AG04449 (cell line): ENCODE results near the gene CACNA1I.

Experiments used
- CTCF ChIA-PET: fragments of 350-600 bp; formaldehyde crosslinking; extraction: SDS; loops from one replicate; lab custom pipeline; 2021; ENCODE audit warnings: antibody characterized with exemption; lab: Yijun Ruan, JAX
- POLR2A ChIA-PET: fragments of 400-600, 350-600 bp; formaldehyde crosslinking; extraction: SDS; loops from one replicate; lab custom pipeline; 2020; ENCODE audit warnings: antibody characterized with exemption, inconsistent platforms; lab: Yijun Ruan, JAX
- DNase-seq: peaks from one replicate; pipeline ENCODE4 v3.0.0-alpha.2; 2010; ENCODE audit warnings: low read depth, low spot score
- H3K4me3 ChIP-seq: 2 replicates; pipeline ENCODE4 v1.5.1; 2011; ENCODE audit warnings: low read depth, mild to moderate bottlenecking, control low read depth, low read length
- CTCF ChIP-seq: IDR thresholded peaks from one replicate; pipeline ENCODE4 v1.5.1; 2011; ENCODE audit warnings: mild to moderate bottlenecking, moderate library complexity, low read length, control low read depth, inconsistent platforms; ENCODE audit not compliant: insufficient read depth; ENCODE audit errors: missing control alignments

CACNA1I gene

DNA sequence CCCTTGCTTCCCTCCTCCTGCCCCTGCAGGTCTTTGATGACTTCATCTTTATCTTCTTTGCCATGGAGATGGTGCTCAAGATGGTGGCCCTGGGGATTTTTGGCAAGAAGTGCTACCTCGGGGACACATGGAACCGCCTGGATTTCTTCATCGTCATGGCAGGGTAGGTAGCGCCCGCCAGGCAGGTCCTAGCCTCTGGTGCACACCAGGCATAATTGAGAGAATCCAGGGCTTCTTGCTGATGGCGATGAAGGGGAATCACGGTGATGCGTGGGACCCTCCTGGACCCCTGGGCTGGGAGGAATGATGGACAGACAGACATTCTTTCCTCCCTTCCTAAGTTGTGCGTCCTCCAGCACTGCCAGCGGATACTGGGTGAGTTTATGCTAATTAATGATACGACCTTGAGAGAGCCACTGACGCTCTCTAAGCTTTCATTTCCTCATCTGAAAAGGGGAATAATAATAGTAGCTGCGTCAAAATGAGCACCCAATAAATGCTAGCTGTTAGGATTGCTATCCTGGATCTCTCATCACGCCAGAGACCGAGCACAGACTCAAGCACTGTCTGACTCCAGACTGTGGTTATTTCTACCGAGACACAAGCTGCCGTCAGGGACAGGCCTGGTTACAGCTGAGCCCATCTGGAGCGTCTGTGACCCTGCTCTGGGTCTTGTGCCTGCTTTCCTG, 30.1 kb downstream of the CACNA1I start:
- H3K4me3 ChIP-seq, result no peak overlapping the region
- TF ChIP-seq CTCF, result no peak
- DNase-seq, result no peak
- ChIA-PET CTCF (interaction anchor here (0.9 kb wide), 1 partner anchor 12 kb away, joined by 3 read pairs; no protein-coding TSS in a partner anchor), POLR2A (no interaction called here)

DNA sequence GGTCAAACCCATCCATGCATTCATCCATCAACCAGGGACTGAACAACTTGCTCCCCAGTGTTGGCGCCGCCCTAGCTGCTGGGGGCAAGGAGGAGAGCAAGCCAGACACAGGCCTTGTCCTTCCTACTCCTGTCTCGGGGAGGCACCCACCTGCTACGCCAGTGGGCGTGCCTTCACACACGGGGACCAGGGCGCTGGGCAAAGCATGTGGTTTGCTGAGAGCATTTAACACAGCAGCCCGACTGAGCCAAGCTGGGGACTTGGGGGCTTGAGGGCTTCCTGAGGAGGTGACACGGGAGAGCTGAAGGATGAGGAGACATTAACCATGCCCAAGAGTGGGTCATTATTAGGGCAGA, 30.6 kb downstream of the CACNA1I start:
- no peak overlapping the region for H3K4me3 ChIP-seq
- ChIA-PET POLR2A (no interaction called here), CTCF (interaction anchor here (0.9 kb wide), 1 partner anchor 12 kb away, joined by 3 read pairs; no protein-coding TSS in a partner anchor)
- no peak for TF ChIP-seq CTCF
- no peak for DNase-seq

GRCh38 chr22:39603345-39603744, 32.8 kb downstream of the CACNA1I start:
- ChIA-PET CTCF (no interaction called here), POLR2A (no interaction called here)
- H3K4me3 ChIP-seq, result no peak overlapping the region
- TF ChIP-seq CTCF, result no peak
- no peak for DNase-seq

DNA sequence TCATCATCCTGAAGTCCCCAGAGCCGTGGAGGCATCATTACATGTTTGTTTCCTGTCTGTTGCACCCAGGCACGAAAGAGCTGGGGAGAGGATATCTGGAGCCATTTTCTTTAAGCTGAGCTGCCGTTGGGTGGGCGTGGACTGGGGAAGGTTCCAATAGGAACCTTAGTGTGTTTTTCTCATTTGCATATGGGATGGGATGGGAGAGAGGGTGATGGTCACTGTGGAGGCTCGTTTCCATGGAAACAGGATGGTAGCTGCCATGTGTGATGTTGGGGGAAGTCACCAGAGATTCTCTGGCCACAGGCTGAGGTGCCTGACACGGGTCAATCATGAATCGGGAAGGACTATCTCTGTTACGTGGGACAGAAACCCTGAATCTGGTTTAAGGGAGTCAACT, 39.7 kb downstream of the CACNA1I start:
- no peak for DNase-seq
- no peak for TF ChIP-seq CTCF
- no peak overlapping the region for H3K4me3 ChIP-seq
- ChIA-PET CTCF (no interaction called here), POLR2A (no interaction called here)

DNA sequence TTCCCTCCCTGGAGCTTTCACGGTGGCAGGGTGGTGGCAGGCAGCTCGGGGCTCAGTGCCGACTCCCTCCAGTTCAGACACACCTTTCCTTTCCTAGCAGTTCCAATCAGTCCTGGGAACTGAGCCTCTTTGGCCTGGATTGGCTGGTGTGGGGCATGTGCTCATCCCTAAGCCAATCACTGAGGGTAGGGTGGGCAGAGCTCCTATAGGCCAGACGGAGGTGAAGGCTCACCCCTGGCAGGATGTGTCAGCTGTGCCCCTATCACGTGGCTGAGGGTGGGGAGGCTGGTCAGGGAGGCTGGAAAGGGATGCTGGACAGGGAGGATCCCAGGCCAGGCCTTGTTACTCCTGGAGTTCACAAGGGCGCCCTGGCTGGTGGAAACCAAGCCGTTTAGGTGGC, 40.2 kb downstream of the CACNA1I start:
- no peak for DNase-seq
- ChIA-PET CTCF (no interaction called here), POLR2A (no interaction called here)
- no peak overlapping the region for H3K4me3 ChIP-seq
- no peak for TF ChIP-seq CTCF

- TF ChIP-seq CTCF, result no peak
- CTCF ChIA-PET, result no interaction called here
Measured at GRCh38 chr22:39611360-39611759, 40.8 kb downstream of the CACNA1I start.

More at GRCh38 chr22:39611360-39611759, 40.8 kb downstream of the CACNA1I start:
- H3K4me3 ChIP-seq, result no peak overlapping the region
- POLR2A ChIA-PET, result no interaction called here
- no peak for DNase-seq
